ENCODE measurements around the gene ZNF219.

The ZNF219 gene

DNA sequence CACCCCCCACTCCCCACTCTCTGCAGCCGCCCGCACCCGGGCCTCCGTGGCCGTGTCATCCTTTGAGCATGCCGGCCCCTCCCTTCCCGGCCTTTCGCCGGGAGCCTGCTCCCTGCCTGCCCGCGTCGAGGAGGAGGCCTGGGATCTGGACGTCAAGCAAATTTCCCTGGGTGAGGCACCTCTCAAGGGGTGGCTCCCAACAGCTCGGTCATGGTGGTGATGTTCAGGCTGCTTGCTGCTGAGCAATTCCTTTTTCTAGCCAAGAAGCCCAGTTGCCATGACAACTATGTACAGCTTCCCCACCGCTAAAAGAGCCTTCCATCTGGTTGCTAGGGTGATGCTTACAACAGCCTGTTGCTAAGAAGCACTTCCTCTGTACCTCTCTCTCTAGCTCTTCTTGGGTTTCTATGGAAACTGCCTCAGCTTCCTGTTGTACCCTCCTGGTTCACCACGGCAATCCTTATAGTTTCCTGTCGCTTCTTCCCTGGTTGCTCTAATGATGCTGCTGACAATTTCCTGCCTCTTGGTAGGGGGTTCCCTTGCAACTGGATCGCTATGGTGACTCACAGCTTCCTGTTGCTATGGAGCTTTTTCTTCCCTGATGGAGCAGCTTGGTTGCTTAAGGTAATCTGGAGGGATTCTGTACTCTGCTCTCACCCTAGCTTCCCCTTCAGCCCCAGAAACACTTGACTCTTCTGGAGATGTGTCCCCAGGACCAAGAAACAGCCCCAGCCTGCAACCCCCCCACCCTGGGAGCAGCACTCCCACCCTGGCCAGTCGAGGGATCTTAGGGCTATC, 11.0 kb downstream of the ZNF219 start:
- no peak for DNase-seq

DNA sequence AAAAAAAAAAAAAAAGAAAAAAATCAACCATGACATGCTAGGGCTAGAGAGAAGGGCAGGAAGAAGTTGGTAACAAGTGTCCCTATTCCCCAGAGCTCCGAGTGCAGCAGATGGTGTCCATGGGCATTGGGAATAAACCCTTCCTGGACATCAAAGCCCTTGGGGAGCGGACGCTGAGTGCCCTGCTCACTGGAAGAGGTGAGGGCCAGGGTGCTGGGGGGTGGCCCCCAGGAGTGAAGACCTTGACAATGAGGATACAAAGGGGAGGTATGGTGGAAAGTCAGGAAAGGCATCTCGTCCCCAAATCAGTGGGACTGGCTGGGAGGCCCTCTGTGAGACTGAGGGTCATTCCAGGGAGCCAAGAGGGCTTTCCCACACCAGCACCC, 11.6 kb downstream of the ZNF219 start:
- DNase-seq = no peak

DNA sequence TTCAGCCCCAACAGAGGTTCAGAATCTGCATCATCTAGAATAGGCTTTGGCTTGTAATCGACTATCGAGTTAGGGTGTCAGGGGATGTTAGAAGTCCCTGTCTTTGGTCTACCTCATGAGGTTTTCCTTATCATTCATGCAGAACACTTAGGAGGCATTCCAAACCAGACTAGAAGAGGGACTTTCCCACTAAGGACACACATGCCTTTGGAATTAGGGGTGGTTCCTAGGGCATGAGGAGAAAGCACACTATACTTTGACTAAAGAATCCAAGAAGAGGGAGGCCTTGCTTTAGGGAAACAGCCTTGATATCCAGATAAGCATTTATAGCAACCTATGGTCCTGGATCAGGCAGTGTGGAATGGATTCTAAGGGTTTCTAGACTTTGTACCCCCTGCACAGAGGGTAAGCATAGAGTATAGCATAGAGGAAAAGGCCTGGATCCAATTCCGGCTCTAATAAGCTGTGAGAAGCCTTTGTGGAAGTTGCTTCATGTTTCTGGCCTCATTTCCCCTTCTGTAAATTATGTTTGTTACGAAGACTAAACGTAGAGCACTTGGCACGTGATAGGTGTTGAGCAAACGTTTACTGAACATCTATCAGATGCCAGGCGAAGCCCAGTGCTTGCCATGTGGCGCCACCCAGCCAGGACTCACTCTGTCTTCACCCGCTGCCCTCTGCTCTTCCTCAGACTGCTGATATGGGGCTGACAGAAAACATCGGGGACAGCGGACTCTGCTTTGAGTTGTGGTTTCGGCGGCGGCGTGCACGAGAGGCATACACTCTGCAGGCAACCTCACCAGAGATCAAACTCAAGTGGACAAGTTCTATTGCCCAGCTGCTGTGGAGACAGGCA, 13.2 kb downstream of the ZNF219 start:
- no peak for DNase-seq

DNA sequence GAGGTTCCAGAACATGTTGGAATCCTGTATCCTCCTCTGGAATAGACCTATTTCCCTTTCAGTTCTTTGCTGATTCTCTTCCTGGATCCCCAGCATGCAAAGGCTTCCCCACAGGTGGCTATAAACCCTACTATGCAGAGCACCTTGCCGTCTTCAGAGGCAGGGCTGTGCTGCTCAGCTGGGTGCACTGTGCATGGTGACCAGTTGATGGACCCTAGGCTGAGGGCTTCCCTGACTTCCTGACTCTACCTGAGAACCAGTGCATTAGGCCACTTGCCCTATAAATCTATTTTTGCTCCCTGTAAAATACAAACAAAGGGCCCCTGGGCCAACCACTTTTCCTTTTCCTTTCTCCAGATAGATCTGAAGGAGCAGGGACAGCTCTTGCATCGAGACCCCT, 14.1 kb downstream of the ZNF219 start:
- no peak for DNase-seq

- DNase-seq = no peak
These were observed 14.7 kb downstream of the ZNF219 start for GRCh38 chr14:21083565-21084325.

GRCh38 chr14:21081521-21082142, 16.8 kb downstream of the ZNF219 start:
- no peak for DNase-seq

DNA sequence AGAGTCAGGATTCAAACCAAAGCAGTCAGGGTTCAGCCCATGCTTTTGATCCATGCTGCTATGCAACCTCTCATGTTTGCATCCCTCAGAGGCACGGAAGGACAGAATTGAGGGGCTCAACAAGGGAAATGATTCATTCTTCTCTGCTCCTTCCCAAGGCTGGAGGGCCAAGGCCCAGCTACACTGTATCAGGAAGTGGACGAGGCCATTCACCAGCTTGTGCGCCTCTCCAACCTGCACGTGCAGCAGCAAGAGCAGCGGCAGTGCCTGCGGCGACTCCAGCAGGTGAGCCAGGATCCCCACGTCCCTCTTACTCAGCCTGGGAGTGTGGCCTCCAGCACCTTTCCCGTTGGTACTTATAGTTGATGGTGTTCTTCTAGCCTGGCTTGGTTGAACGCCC, 19.7 kb downstream of the ZNF219 start:
- DNase-seq = no peak

- no peak for DNase-seq
These were observed 20.2 kb downstream of the ZNF219 start for GRCh38 chr14:21078287-21078686.

- DNase-seq = no peak
These were observed 20.8 kb downstream of the ZNF219 start for GRCh38 chr14:21077672-21078071.

GRCh38 chr14:21075719-21076437, 22.6 kb downstream of the ZNF219 start:
- no peak for DNase-seq

- no peak for DNase-seq
These were observed 23.8 kb downstream of the ZNF219 start for GRCh38 chr14:21074398-21075272.

GRCh38 chr14:21073921-21074320, 24.5 kb downstream of the ZNF219 start:
- DNase-seq = no peak

- no peak for DNase-seq
These were observed 25.6 kb downstream of the ZNF219 start for GRCh38 chr14:21072781-21073339.

DNA sequence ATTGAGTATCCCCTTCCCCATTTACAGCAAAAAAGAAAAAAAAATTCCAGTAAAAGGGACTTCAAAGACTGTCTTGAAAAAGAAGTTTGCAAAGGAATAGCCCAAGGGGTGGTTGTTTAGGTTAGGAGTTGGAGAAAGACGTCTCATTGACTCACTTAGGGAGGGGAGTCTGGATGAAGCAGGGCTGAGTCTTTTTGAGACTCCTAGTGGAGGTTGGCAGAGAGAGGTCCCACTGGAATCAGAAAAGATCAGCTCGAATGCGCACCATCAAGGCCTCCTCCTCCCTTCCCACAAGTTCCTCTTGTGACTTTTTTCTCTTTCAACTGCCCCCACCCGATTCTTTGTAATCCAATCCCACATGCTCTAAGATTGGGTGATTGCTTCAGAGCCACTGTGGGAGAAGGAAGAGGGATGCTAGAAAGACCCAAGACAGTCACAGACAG, 26.4 kb downstream of the ZNF219 start:
- DNase-seq = peak; percentile 63

- no peak for DNase-seq
These were observed 27.0 kb downstream of the ZNF219 start for GRCh38 chr14:21071225-21072030.

- DNase-seq = peak; percentile 89
These were observed 27.7 kb downstream of the ZNF219 start for GRCh38 chr14:21070610-21071224.

- DNase-seq = peak; percentile 87
These were observed 28.3 kb downstream of the ZNF219 start, which contains the start of gene ARHGEF40 for GRCh38 chr14:21070083-21070609. Gene ARHGEF40 (plus strand): TSS chr14:21070304. CDS start chr14:21070397, 93 bp downstream.

DNA sequence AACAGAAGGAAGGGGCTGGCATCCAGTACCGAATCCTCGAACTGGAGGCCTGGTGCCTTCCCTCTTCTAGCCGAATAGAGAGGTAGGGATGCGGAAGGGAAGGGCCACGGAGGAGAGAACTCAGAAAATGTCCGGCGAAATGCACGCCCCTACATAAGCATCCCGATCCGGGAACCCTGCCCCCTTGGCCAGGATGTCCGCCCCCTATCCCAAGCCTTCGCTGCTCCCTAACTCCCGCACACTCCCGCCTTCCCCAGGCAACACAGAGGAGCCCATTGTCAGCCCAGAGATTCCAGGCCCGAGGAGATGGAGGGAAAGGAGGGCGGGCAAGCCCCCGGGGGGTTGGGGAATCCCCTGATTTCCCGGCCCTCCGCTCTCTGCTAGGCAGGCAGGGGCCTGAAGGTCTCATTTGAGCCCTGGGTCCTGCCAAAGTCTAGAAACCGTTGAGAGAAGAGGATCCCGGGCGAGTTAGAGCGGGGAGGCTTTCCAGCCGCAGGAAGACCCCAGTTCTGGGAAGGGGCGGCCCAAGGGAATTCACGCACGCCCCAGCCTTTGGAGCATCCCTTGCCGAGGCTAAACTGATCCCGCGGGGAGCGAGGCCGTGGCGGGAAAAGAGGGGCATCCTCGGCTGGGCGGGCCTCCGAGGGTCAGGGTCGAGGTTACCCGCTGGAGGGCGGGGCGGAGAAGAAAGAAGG, 28.9 kb downstream of the ZNF219 start:
- DNase-seq = peak; percentile 85

All from right kidney (tissue), 1 donor.